Fibroblast of peridontal ligament (primary cell): ENCODE results near the gene GABRB1.

Experiments
- DNase-seq: peaks from one replicate; pipeline ENCODE4 v3.0.0-alpha.2; 2010; ENCODE audit errors: extremely low read depth

Gene GABRB1

DNA sequence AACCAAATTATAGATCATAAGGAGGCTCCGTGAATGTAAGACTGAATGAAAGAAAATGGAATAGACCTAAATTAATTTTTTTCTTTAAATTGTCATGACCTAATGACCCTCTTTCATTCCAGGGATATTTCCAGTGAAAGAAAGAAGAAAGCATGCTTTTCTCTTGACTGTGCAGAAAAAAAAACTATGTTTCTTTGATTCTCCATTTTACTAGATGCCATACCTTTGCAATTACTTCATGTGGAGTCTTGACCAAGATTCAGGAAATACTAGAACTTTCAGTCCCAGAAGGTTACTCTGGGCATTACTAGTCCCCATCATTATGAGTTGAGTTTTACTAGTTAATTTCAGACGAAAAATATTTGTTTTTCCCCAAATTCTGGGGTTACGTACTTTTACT lies 438.6 kb downstream of the GABRB1 start:
- DNase-seq = peak; percentile 35

- DNase-seq = no peak
Measured at GRCh38 chr4:47471064-47471463, 439.7 kb downstream of the GABRB1 start.

DNA sequence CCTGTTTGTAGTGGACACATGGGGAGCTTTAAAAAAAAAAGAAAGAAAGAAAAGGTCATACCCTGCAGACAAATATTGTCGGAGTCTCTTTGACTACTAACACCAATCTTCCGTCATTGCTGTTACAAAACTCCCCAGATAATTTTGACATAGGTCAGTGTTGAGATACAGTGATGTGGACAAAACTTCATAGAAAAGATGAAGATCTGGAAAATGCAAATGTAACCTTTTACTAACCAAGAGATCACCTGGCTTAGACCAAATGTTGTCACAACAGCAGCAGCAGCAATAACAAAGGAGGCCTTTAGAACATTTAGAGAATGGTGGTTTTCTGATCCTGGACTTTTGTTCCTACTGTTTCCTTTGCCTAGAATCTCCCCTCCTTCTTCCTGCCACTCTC lies 440.2 kb downstream of the GABRB1 start:
- DNase-seq = no peak

DNA sequence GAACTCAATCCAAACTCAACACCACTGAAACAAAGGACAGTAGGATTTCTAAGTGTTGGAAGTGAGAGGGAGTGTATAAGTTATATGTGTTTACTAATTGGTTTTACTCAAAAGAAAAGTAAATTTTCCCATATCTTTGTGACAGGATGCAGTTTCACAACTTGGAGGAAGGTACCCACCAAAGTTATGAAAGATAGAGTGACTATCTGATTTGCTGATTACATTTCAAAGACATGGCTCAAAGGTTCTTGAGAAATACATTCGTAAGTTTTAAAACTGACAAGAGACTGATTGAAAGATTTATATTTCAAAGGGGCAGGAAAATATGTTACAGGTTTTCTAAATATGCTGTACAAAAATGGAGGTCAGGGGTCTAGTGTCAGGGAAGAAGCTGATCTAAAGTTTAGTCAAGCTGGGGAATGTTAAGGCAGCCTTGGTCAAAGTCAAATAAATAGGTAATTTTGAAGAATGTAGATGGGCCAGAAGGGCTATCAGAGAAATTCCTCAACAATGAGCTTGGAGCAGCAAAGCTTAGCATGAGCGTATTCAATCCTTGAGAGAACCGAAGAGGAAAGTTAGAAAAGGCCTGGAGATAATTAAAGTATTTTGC lies 441.9 kb downstream of the GABRB1 start:
- no peak for DNase-seq

GRCh38 chr4:47474799-47475198 lies 443.4 kb downstream of the GABRB1 start:
- no peak for DNase-seq

DNA sequence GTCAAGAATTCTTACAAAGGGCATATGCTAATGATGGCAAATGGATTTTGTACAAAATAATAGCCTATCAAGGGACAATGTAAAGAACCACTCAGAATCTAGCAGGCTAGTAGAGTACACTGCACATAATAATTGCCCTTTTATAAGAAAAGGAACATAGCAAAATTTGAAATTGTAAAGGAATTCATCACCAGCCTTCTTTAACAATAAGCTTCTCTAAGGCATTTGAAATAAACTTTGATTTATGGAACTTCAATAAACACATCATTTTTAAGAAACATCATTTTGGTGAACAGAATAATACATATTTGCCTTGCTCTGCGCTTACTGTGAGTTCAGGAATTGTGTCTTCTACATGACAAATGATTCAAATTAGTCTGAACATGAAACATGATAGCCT lies 444.0 kb downstream of the GABRB1 start:
- DNase-seq = no peak
